Thyroid gland (tissue), 4 donors: ENCODE results near the gene LANCL3. TPM values are rescaled to one million over a fixed set of nuclear protein-coding genes. Genes with fewer than 3 reads are reported as not detected.
"Not testable (repeated sequence)": the region's sequence is repeated elsewhere in the genome, so short reads cannot be mapped to it uniquely, and the experiment has no call there.

Experiments used
- DNase-seq, 2 donors: peaks; one replicate each; pipeline ENCODE4 v3.0.0-alpha.2; 2019
- H3K27ac ChIP-seq, 3 donors: fragments of 200-600 bp; sonication (generic); 1 replicate in 2 of 3; 2 replicates in 1 of 3; pipeline ENCODE4 v1.5.1; 2016 to 2019; ENCODE audit warnings: mild to moderate bottlenecking in 1 of 3, moderate library complexity in 1 of 3
- H3K27me3 ChIP-seq: fragments of 200-600 bp; sonication (generic); one replicate; pipeline ENCODE4 v1.5.1; 2019
- H3K36me3 ChIP-seq, 2 donors: fragments of 200-600 bp; sonication (generic); one replicate each; pipeline ENCODE4 v1.5.1; 2016 to 2019
- H3K4me1 ChIP-seq, 2 donors: fragments of 200-600 bp; sonication (generic); one replicate each; pipeline ENCODE4 v1.5.1; 2017 to 2019
- H3K4me3 ChIP-seq, 3 donors: fragments of 200-600 bp; sonication (generic); replicated peaks in 1 of 3; 1 replicate in 2 of 3; 2 replicates in 1 of 3; pipeline ENCODE4 v1.5.1; 2016; ENCODE audit warnings: mild to moderate bottlenecking in 1 of 3
- H3K9me3 ChIP-seq: fragments of 200-600 bp; sonication (generic); one replicate; pipeline ENCODE4 v1.5.1; 2017
- CTCF ChIP-seq, 6 experiments: fragments of 200-600 bp in 3 of 6; fragments of 450-650 bp in 3 of 6; sonication (generic) in 3 of 6; IDR thresholded peaks; one replicate each; pipeline ENCODE4 v1.5.1; 2016 to 2019; ENCODE audit warnings: antibody characterized with exemption in 6 of 6, mild to moderate bottlenecking in 2 of 6, inconsistent platforms in 1 of 6, moderate library complexity in 1 of 6
- POLR2A ChIP-seq, 2 donors: fragments of 450-650 bp; IDR thresholded peaks; one replicate each; pipeline ENCODE4 v1.6.1; 2017; ENCODE audit warnings: antibody characterized with exemption in 2 of 2, mild to moderate bottlenecking in 2 of 2, moderate library complexity in 1 of 2
- WGBS, 2 donors: methylation state at CpG; one replicate each; pipeline ENCODE4 v1.1.5; 2017; 5-methylcytosine and 5-hydroxymethylcytosine counted together
- intact Hi-C: fragments of 100-400 bp; cut with DNase I; formaldehyde crosslinking; loops from one replicate; pipeline ENCODE4 v1.15.1; 2023
- total RNA-seq, 4 donors: library from RNA; depleted of rRNA; stranded (reverse); fragments of >200 nt; gene quantifications; one replicate each; pipeline ENCODE4 v1.2.3, GENCODE V29; 2016

Gene LANCL3
- total RNA-seq, 4 donors from 2014 or later: 0.54 to 1.9 (median 0.94) TPM

- intact Hi-C loops: no loop called here
- Histone ChIP-seq H3K4me3 (no peak overlapping the region), H3K4me1 (no peaks in the 10 kb centered on the region), H3K27me3 (no peaks in the 10 kb centered on the region), H3K36me3 (no peaks in the 10 kb centered on the region), H3K27ac (no peak overlapping the region), H3K9me3 (no peaks in the 10 kb centered on the region)
- TF ChIP-seq POLR2A (IDR thresholded peaks at IDR 0.05) (no peak), CTCF (IDR thresholded peaks at IDR 0.05) (no peak)
- DNase-seq: no peak
Observed at GRCh38 chrX:37646254-37646653, 74.8 kb downstream of the LANCL3 start.

DNA sequence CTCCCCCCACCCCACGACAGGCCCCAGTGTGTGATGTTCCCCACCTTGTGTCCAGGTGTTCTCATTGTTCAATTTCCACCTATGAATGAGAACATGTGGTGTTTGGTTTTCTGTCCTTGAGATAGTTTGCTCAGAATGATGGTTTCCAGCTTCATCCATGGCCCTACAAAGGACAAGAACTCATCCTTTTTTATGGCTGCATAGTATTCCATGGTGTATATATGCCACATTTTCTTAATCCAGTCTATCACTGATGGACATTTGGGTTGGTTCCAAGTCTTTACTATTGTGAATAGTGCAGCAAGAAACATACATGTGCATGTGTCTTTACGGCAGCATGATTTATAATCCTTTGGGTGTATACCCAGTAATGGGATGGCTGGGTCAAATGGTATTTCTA is 79.4 kb downstream of the LANCL3 start:
- WGBS, 2 donors: 83 to 100% methylated on average over 2 of the region's 2 CpGs
- intact Hi-C loops: not testable (repeated sequence)

GRCh38 chrX:37651921-37652452 is 80.5 kb downstream of the LANCL3 start:
- H3K4me1 ChIP-seq: no peaks in the 10 kb centered on the region
- intact Hi-C loops: no loop called here
- TF ChIP-seq POLR2A (IDR thresholded peaks at IDR 0.05): no peak
- no peak for TF ChIP-seq CTCF (IDR thresholded peaks at IDR 0.05)
- WGBS, 2 donors: 100% methylated on average over 1 of the region's 1 CpG
- H3K27me3 ChIP-seq: no peaks in the 10 kb centered on the region
- H3K9me3 ChIP-seq: no peaks in the 10 kb centered on the region
- no peak overlapping the region for H3K27ac ChIP-seq
- no peak overlapping the region for H3K4me3 ChIP-seq
- DNase-seq: no peak
- H3K36me3 ChIP-seq: no peaks in the 10 kb centered on the region

More for the DNA sequence above, 79.4 kb downstream of the LANCL3 start:
- H3K27me3 ChIP-seq, H3K27ac ChIP-seq, H3K4me1 ChIP-seq, H3K4me3 ChIP-seq, H3K9me3 ChIP-seq, DNase-seq, H3K36me3 ChIP-seq: not testable (repeated sequence)

DNA sequence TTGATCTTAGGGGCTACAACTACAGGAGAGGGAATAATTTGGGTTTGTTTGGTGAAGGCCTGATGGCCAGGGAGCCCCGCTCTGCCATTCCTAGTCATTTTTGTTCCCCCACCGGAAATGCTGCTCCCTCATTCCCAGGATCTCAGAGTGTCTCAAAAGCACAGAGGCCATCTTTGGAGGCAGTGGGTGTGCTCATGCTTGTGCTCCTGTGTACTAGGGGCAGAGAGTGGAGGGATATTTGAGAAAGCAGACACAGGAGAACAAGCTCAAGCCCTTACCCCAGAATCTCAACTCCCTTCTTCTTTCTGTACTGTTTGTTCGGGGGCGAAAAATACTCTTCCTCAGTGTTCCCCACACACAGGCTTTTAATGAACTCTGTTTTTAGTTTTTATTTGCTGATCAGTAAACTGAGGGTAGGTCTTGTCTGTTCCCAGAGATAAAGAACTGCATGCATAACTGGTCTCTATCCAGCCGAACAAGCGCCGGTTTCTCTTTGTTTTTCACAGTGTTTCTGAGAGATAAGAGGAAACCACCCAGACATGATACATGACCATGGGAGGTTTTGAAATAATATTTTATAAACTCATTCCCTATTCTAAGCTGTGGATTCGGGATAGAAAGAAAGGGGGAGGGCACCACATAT is 81.2 kb downstream of the LANCL3 start:
- H3K4me3 ChIP-seq: no peak overlapping the region
- DNase-seq: no peak
- H3K9me3 ChIP-seq: no peaks in the 10 kb centered on the region
- no peaks in the 10 kb centered on the region for H3K4me1 ChIP-seq
- H3K27ac ChIP-seq: no peak overlapping the region
- intact Hi-C loops: no loop called here
- H3K27me3 ChIP-seq: no peaks in the 10 kb centered on the region
- no peaks in the 10 kb centered on the region for H3K36me3 ChIP-seq
- 92 to 94% methylated on average over 8 of the region's 8 CpGs for WGBS, 2 donors
- TF ChIP-seq CTCF (IDR thresholded peaks at IDR 0.05): no peak
- TF ChIP-seq POLR2A (IDR thresholded peaks at IDR 0.05): no peak

- Histone ChIP-seq H3K27me3 (no peaks in the 10 kb centered on the region), H3K27ac (no peak overlapping the region), H3K36me3 (no peaks in the 10 kb centered on the region), H3K9me3 (no peaks in the 10 kb centered on the region), H3K4me3 (no peak overlapping the region), H3K4me1 (no peaks in the 10 kb centered on the region)
- intact Hi-C loops: no loop called here
- 87 to 89% methylated on average over 1 of the region's 1 CpG for WGBS, 2 donors
- no peak for TF ChIP-seq CTCF (IDR thresholded peaks at IDR 0.05)
- TF ChIP-seq POLR2A (IDR thresholded peaks at IDR 0.05): no peak
- DNase-seq: no peak
Observed at GRCh38 chrX:37653397-37654085, 82.1 kb downstream of the LANCL3 start.
